Neural cell (in vitro differentiated cells): ENCODE data around the gene FLAD1. TPM values are rescaled to one million over a fixed set of nuclear protein-coding genes. Genes with fewer than 3 reads are reported as not detected.

Source experiments
- H2AFZ ChIP-seq: fragments of 200-600, 300-800 bp; sonication (generic), shearing (Covaris generic); 2 replicates; pipeline ENCODE4 v1.6.0; 2014; ENCODE audit warnings: low read depth, mild to moderate bottlenecking, antibody characterized with exemption, low read length, moderate library complexity
- H3F3A ChIP-seq: fragments of 200-600 bp; shearing (Covaris generic); 2 replicates; pipeline ENCODE4 v1.6.1; 2016; ENCODE audit warnings: mild to moderate bottlenecking, moderate library complexity, mixed read lengths, antibody characterized with exemption, low read length; ENCODE audit not compliant: insufficient read depth, poor library complexity, severe bottlenecking
- H3K27ac ChIP-seq: fragments of 200-600, 300-800 bp; sonication (generic), shearing (Covaris generic); 2 replicates; pipeline ENCODE4 v1.5.1; 2014; ENCODE audit warnings: mild to moderate bottlenecking, low read length, moderate library complexity
- H3K27me3 ChIP-seq: fragments of 300-800, 200-600 bp; sonication (generic), shearing (Covaris generic); 2 replicates; pipeline ENCODE4 v1.6.0; 2014; ENCODE audit warnings: mild to moderate bottlenecking, low read depth, low read length, moderate library complexity; ENCODE audit not compliant: insufficient read depth
- H3K36me3 ChIP-seq: fragments of 300-800, 200-600 bp; sonication (generic), shearing (Covaris generic); 2 replicates; pipeline ENCODE4 v1.5.1; 2014; ENCODE audit warnings: mild to moderate bottlenecking, antibody characterized with exemption, low read length, moderate library complexity; ENCODE audit not compliant: insufficient read depth
- H3K4me2 ChIP-seq: fragments of 300-800, 200-600 bp; sonication (generic), shearing (Covaris generic); 2 replicates; pipeline ENCODE4 v1.6.0; 2014; ENCODE audit warnings: mild to moderate bottlenecking, low read length
- H3K4me3 ChIP-seq: fragments of 300-800, 200-600 bp; sonication (generic), shearing (Covaris generic); 2 replicates; pipeline ENCODE4 v1.5.1; 2014; ENCODE audit warnings: mild to moderate bottlenecking, low read length, moderate library complexity
- H3K79me2 ChIP-seq: fragments of 200-600 bp; shearing (Covaris generic); replicated peaks from 2 replicates; pipeline ENCODE4 v1.6.0; 2014; ENCODE audit warnings: mild to moderate bottlenecking, low read length, moderate library complexity; ENCODE audit not compliant: insufficient read depth
- H3K9ac ChIP-seq: fragments of 300-800, 200-600 bp; sonication (generic), shearing (Covaris generic); 2 replicates; pipeline ENCODE4 v1.6.1; 2016; ENCODE audit warnings: mild to moderate bottlenecking, low read length, mixed read lengths
- H3K9me2 ChIP-seq: fragments of 200-600 bp; shearing (Covaris generic); 2 replicates; pipeline ENCODE4 v1.6.1; 2016; ENCODE audit warnings: mild to moderate bottlenecking, low read length, mixed read lengths; ENCODE audit not compliant: insufficient read depth
- H3K9me3 ChIP-seq: fragments of 200-600, 300-800 bp; sonication (generic), shearing (Covaris generic); 2 replicates; pipeline ENCODE4 v1.6.1; 2016; ENCODE audit warnings: mild to moderate bottlenecking, mixed run types, low read length, moderate library complexity, mixed read lengths
- H4K20me1 ChIP-seq: fragments of 200-600 bp; shearing (Covaris generic); 2 replicates; pipeline ENCODE4 v1.6.1; 2016; ENCODE audit warnings: mild to moderate bottlenecking, mixed run types; ENCODE audit not compliant: insufficient read depth
- EP300 ChIP-seq: fragments of 450-650 bp; conservative IDR thresholded peaks from 2 replicates; pipeline ENCODE4 v1.6.1; 2014; ENCODE audit warnings: antibody characterized with exemption, mild to moderate bottlenecking, moderate library complexity; ENCODE audit not compliant: poor library complexity, severe bottlenecking
- EZH2 ChIP-seq: fragments of 200-600, 300-800 bp; shearing (Covaris generic), sonication (generic); IDR thresholded peaks from 2 replicates; pipeline ENCODE4 v1.6.1; 2014; ENCODE audit warnings: antibody characterized with exemption, low read length, borderline replicate concordance, mild to moderate bottlenecking; ENCODE audit not compliant: insufficient read depth, poor library complexity, severe bottlenecking
- MXI1 ChIP-seq: fragments of 450-650 bp; conservative IDR thresholded peaks from 2 replicates; pipeline ENCODE4 v1.6.1; 2014; ENCODE audit warnings: antibody characterized with exemption, mild to moderate bottlenecking; ENCODE audit not compliant: poor library complexity, severe bottlenecking
- POLR2AphosphoS5 ChIP-seq: IDR thresholded peaks from 2 replicates; pipeline ENCODE4 v1.6.1; 2012
- RAD21 ChIP-seq: fragments of 450-650 bp; conservative IDR thresholded peaks from 2 replicates; pipeline ENCODE4 v1.6.1; 2014; ENCODE audit warnings: antibody characterized with exemption, mild to moderate bottlenecking, moderate library complexity
- REST ChIP-seq: IDR thresholded peaks from 2 replicates; pipeline ENCODE4 v1.6.1; 2012; ENCODE audit warnings: borderline replicate concordance
- SMC3 ChIP-seq: fragments of 450-650 bp; conservative IDR thresholded peaks from 2 replicates; pipeline ENCODE4 v1.6.1; 2014; ENCODE audit warnings: antibody characterized with exemption, mild to moderate bottlenecking, moderate library complexity; ENCODE audit not compliant: poor library complexity
- TAF1 ChIP-seq: IDR thresholded peaks from 2 replicates; pipeline ENCODE4 v1.6.1; 2012; ENCODE audit warnings: low read depth
- polyA plus RNA-seq: library from polyadenylated mRNA; depleted of rRNA; stranded (reverse); fragments of >200 nt; gene quantifications from 2 replicates; pipeline ENCODE4 v1.2.3, GENCODE V29; 2014
- TF ChIP-seq, protein P1 (sequence below): fragments of 450-650 bp; IDR thresholded peaks from 2 replicates; pipeline ENCODE4 v1.5.1; 2014; ENCODE audit warnings: antibody characterized with exemption, mild to moderate bottlenecking, moderate library complexity; ENCODE audit not compliant: poor library complexity, severe bottlenecking

Gene FLAD1
- polyA plus RNA-seq, 1 donor from 2014 or later, result 68.6 TPM

DNA sequence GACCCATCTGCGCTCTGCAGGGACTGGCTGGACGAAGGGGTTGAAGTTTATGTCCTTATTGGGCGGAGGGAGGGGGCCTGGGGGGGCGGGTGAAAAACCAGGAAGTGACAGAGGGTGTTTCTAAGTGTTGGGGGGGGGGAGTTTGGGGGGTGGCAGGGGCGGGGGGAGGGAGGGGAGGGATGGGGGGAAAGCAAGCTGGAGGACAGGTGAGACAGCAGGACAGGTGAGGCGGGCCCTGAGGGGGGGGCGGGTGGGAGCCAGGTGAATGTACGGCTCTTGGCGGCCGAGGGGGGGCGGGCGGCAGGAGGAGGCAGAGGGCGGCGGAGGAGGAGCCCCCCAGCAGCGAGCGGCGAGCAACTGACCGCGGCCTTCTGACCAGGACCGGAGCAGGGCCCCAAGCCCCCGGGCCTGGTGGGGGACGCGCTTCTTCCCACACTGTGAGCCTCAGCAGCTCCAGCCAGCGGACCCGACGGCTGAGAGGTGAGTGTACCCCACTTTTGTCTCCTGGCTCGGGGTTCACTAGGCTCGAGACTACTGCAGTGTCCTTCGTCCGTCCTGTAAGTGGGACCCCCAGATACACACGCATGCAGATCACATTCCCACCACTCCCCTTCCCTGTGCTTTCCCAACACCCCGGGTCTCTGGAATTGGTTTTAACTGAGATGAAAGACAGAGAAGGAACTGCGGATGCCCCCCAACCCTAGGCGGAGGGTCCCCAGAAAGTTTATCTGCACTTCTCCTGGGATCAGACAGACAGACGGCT is 19.5 kb downstream of the FLAD1 start, which contains the start of gene ZBTB7B:
TSS of gene ZBTB7B (plus strand) at position 339 of the 763 bp plus-strand sequence. CDS start 11,859 bp downstream, outside the sequence.
- Histone ChIP-seq H3K36me3 (no peaks in the 10 kb centered on the region), H2AFZ (peak within 1 kb of the TSS; percentile 45), H3F3A (peaks cover 3% of the 10 kb centered on the region), H3K27ac (peak within 1 kb of the TSS; percentile 47), H3K9me3 (no peaks in the 10 kb centered on the region), H3K4me3 (peak within 1 kb of the TSS; percentile 79), H4K20me1 (no peaks in the 10 kb centered on the region), H3K4me2 (peak within 1 kb of the TSS; percentile 94), H3K79me2 (no peaks in the 10 kb centered on the region), H3K9me2 (no peaks in the 10 kb centered on the region), H3K27me3 (peaks cover 9% of the 10 kb centered on the region), H3K9ac (peak within 1 kb of the TSS; percentile 66)
- TF ChIP-seq RAD21, result no peak
- no peak for TF ChIP-seq POLR2AphosphoS5
- TF ChIP-seq, protein P1, sequence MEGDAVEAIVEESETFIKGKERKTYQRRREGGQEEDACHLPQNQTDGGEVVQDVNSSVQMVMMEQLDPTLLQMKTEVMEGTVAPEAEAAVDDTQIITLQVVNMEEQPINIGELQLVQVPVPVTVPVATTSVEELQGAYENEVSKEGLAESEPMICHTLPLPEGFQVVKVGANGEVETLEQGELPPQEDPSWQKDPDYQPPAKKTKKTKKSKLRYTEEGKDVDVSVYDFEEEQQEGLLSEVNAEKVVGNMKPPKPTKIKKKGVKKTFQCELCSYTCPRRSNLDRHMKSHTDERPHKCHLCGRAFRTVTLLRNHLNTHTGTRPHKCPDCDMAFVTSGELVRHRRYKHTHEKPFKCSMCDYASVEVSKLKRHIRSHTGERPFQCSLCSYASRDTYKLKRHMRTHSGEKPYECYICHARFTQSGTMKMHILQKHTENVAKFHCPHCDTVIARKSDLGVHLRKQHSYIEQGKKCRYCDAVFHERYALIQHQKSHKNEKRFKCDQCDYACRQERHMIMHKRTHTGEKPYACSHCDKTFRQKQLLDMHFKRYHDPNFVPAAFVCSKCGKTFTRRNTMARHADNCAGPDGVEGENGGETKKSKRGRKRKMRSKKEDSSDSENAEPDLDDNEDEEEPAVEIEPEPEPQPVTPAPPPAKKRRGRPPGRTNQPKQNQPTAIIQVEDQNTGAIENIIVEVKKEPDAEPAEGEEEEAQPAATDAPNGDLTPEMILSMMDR, result no peak
- TF ChIP-seq MXI1, result no peak
- no peak for TF ChIP-seq EP300
- no peak for TF ChIP-seq TAF1
- TF ChIP-seq EZH2, result no peak
- no peak for TF ChIP-seq REST
- no peak for TF ChIP-seq SMC3

DNA sequence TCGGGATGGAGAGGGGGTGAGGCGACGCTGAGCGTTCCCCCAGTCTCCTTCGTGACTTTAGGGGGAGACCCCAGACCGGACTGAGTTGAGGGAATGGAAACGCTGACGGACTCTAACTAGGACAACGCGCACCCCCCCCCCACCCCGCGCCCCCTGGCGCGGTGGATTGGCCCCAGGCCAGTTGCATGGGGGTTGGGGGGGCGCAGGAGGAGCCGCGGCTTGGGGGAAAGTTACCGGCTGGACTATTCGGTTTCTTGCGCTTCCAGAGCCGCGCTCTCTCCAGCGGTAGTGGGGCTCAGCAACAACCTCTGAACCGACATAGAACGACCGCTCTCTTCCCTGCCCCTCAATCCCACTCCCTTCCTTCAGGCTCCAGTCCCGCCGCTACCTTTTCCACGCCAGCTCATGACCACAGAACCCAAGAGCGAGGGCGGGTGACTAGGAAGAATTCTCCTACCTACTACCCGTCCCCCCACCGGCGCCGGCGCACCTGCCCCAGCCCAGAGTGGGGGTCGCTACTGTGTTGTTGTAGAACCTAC is 20.2 kb downstream of the FLAD1 start:
- H3K36me3 ChIP-seq, result no peaks in the 10 kb centered on the region
- peak overlapping the region; percentile 36 for H3K9ac ChIP-seq
- no peak overlapping the region for H3K27ac ChIP-seq
- no peaks in the 10 kb centered on the region for H3K9me3 ChIP-seq
- peaks cover 3% of the 10 kb centered on the region for H3F3A ChIP-seq
- no peaks in the 10 kb centered on the region for H4K20me1 ChIP-seq
- H3K79me2 ChIP-seq, result no peaks in the 10 kb centered on the region
- no peaks in the 10 kb centered on the region for H3K9me2 ChIP-seq
- TF ChIP-seq, protein P1, result no peak
- TF ChIP-seq MXI1 (no peak), RAD21 (no peak), SMC3 (no peak), TAF1 (no peak), EP300 (no peak), EZH2 (no peak), POLR2AphosphoS5 (no peak), REST (no peak)
- H3K4me3 ChIP-seq, result peak overlapping the region; percentile 58
- no peak overlapping the region for H2AFZ ChIP-seq
- H3K4me2 ChIP-seq, result no peak overlapping the region
- peaks cover 9% of the 10 kb centered on the region for H3K27me3 ChIP-seq
